HCT116 (cell line): ENCODE results near the gene NEU4. TPM values are rescaled to one million over a fixed set of nuclear protein-coding genes. Genes with fewer than 3 reads are reported as not detected.

ENCODE experiments used
- ATAC-seq: fragments of 200-7000 bp; cut with Tn5 transposase; 2 replicates; pipeline ENCODE4 v1.9.1; 2020; ENCODE audit warnings: mild to moderate bottlenecking, moderate library complexity
- BruUV-seq: library from RNA; stranded (reverse); fragments of 400-500 nt; replicated peaks from 2 replicates; lab custom pipeline; 2021; lab: Mats Ljungman, UMichigan
- CTCF ChIA-PET: fragments of 300-600 bp; sonication (Branson Sonifier 250); formaldehyde crosslinking; loops from one replicate; lab custom pipeline; 2021; ENCODE audit warnings: antibody characterized with exemption; lab: Charles Lee
- POLR2A ChIA-PET: fragments of 300-600, 350-600 bp; sonication (Branson Sonifier 250); formaldehyde crosslinking; loops from one replicate; lab custom pipeline; 2021; ENCODE audit warnings: antibody characterized with exemption; lab: Charles Lee
- RAD21 ChIA-PET, 2 experiments: fragments of 300-600 bp; sonication (Branson Sonifier 250); formaldehyde crosslinking; loops; one replicate each; lab custom pipeline; 2023; ENCODE audit warnings: low total read pairs in 2 of 2; ENCODE audit not compliant: uncharacterized antibody in 2 of 2, unreplicated experiment in 2 of 2, low non-redundant PET in 1 of 2; lab: Charles Lee
- DNase-seq: peaks from one replicate; pipeline ENCODE4 v3.0.0-alpha.2; 2010; ENCODE audit warnings: low read depth, low spot score
- H2AFZ ChIP-seq: fragments of 200-600 bp; shearing (Covaris generic), sonication (generic); 2 replicates; pipeline ENCODE4 v1.6.1; 2017; ENCODE audit warnings: low read depth, mixed run types, mixed read lengths, antibody characterized with exemption, low read length; ENCODE audit not compliant: poor library complexity, severe bottlenecking
- H3K27ac ChIP-seq: 2 replicates; pipeline ENCODE4 v1.5.1; 2012; ENCODE audit warnings: low read depth, low read length
- H3K27me3 ChIP-seq: fragments of 200-600 bp; sonication (generic); 2 replicates; pipeline ENCODE4 v1.6.1; 2016; ENCODE audit warnings: mixed run types, low read length, mixed read lengths; ENCODE audit not compliant: insufficient read depth
- H3K36me3 ChIP-seq, 2 experiments: fragments of 200-500 bp in 1 of 2; fragments of 200-600 bp in 1 of 2; sonication (Bioruptor generic) in 1 of 2; sonication (generic) in 1 of 2; 2 replicates each; pipeline versions ENCODE4 v1.5.1 to v1.6.1; 2014 to 2016; ENCODE audit warnings: low read length in 2 of 2, inconsistent platforms in 1 of 2, mixed read lengths in 1 of 2, mixed run types in 1 of 2; ENCODE audit not compliant: insufficient read depth in 2 of 2, control insufficient read depth in 1 of 2
- H3K4me1 ChIP-seq, 2 experiments: fragments of 200-600 bp in 1 of 2; sonication (generic) in 1 of 2; 2 replicates each; pipeline versions ENCODE4 v1.5.1 to v1.6.1; 2012 to 2017; ENCODE audit warnings: low read length in 2 of 2, inconsistent platforms in 1 of 2, mild to moderate bottlenecking in 1 of 2, mixed read lengths in 1 of 2, mixed run types in 1 of 2, moderate library complexity in 1 of 2; ENCODE audit not compliant: insufficient read depth in 2 of 2, control insufficient read depth in 1 of 2
- H3K4me2 ChIP-seq: fragments of 200-600 bp; sonication (generic); 2 replicates; pipeline ENCODE4 v1.6.1; 2017; ENCODE audit warnings: mixed run types, low read length, mixed read lengths
- H3K4me3 ChIP-seq, 2 experiments: fragments of 200-600 bp in 1 of 2; sonication (generic) in 1 of 2; replicated peaks in 1 of 2; 2 replicates each; pipeline ENCODE4 v1.5.1; 2011 to 2016; ENCODE audit warnings: low read length in 2 of 2, control low read depth in 1 of 2, low read depth in 1 of 2, mild to moderate bottlenecking in 1 of 2, mixed read lengths in 1 of 2, mixed run types in 1 of 2
- H3K79me2 ChIP-seq: fragments of 200-600 bp; sonication (generic); 2 replicates; pipeline ENCODE4 v1.6.1; 2017; ENCODE audit warnings: mild to moderate bottlenecking, mixed run types, low read length, moderate library complexity, mixed read lengths; ENCODE audit not compliant: insufficient read depth
- H3K9ac ChIP-seq: fragments of 200-600 bp; sonication (generic); 2 replicates; pipeline ENCODE4 v1.6.1; 2016; ENCODE audit warnings: low read length, mixed read lengths
- H3K9me2 ChIP-seq: fragments of 200-600 bp; sonication (generic), shearing (Covaris generic); 2 replicates; pipeline ENCODE4 v1.6.1; 2017; ENCODE audit warnings: mixed run types, mild to moderate bottlenecking, moderate library complexity; ENCODE audit not compliant: insufficient read depth
- H3K9me3 ChIP-seq, 2 experiments: fragments of 200-500 bp in 1 of 2; fragments of 200-600 bp in 1 of 2; sonication (Bioruptor generic) in 1 of 2; sonication (generic) in 1 of 2; 2 replicates each; pipeline ENCODE4 v1.6.1; 2014 to 2017; ENCODE audit warnings: low read length in 2 of 2, mixed read lengths in 2 of 2, inconsistent platforms in 1 of 2, low read depth in 1 of 2, mild to moderate bottlenecking in 1 of 2, mixed run types in 1 of 2, moderate library complexity in 1 of 2; ENCODE audit not compliant: control insufficient read depth in 1 of 2, insufficient read depth in 1 of 2
- H4K20me1 ChIP-seq: fragments of 200-600 bp; sonication (generic), shearing (Covaris generic); 2 replicates; pipeline ENCODE4 v1.6.1; 2017; ENCODE audit warnings: mixed run types, mild to moderate bottlenecking, moderate library complexity; ENCODE audit not compliant: insufficient read depth
- CBX3 ChIP-seq: IDR thresholded peaks from 2 replicates; pipeline ENCODE4 v1.6.1; 2012; ENCODE audit warnings: low read depth
- CTCF ChIP-seq, 3 experiments: fragments of 200-600 bp in 1 of 3; sonication (generic) in 1 of 3; IDR thresholded peaks in 2 of 3; conservative IDR thresholded peaks in 1 of 3; 2 replicates each; pipeline ENCODE4 v1.5.1; 2012 to 2017; ENCODE audit warnings: low read depth in 2 of 3, low read length in 2 of 3, antibody characterized with exemption in 1 of 3, borderline replicate concordance in 1 of 3, control low read depth in 1 of 3, mild to moderate bottlenecking in 1 of 3, mixed read lengths in 1 of 3, mixed run types in 1 of 3, moderate library complexity in 1 of 3; ENCODE audit not compliant: insufficient read depth in 1 of 3
- ELF1 ChIP-seq: IDR thresholded peaks from 2 replicates; pipeline ENCODE4 v1.6.1; 2012; ENCODE audit warnings: low read depth, borderline replicate concordance
- FOSL1 ChIP-seq: IDR thresholded peaks from 2 replicates; pipeline ENCODE4 v1.6.1; 2012; ENCODE audit warnings: low read depth
- JUND ChIP-seq: IDR thresholded peaks from 2 replicates; pipeline ENCODE4 v1.6.1; 2012
- RAD21 ChIP-seq: IDR thresholded peaks from 2 replicates; pipeline ENCODE4 v1.6.1; 2012; ENCODE audit warnings: low read depth, mild to moderate bottlenecking
- REST ChIP-seq: IDR thresholded peaks from 2 replicates; pipeline ENCODE4 v1.6.1; 2012; ENCODE audit warnings: low read depth
- SIN3A ChIP-seq: IDR thresholded peaks from 2 replicates; pipeline ENCODE4 v1.6.1; 2012; ENCODE audit warnings: low read depth
- SRF ChIP-seq: IDR thresholded peaks from 2 replicates; pipeline ENCODE4 v1.6.1; 2012; ENCODE audit warnings: low read depth
- YY1 ChIP-seq: IDR thresholded peaks from 2 replicates; pipeline ENCODE4 v1.6.1; 2011; ENCODE audit warnings: low read length, low read depth, moderate library complexity, mild to moderate bottlenecking; ENCODE audit not compliant: insufficient replicate concordance; ENCODE audit errors: extremely low read depth
- intact Hi-C: fragments of 100-400 bp; cut with micrococcal nuclease; formaldehyde crosslinking; loops from 2 replicates; pipeline ENCODE4 v1.10.0; 2022
- total RNA-seq: library from RNA; stranded (reverse); gene quantifications from one replicate; pipeline ENCODE4 v1.2.1, GENCODE V29; 2021; ENCODE audit not compliant: unreplicated experiment

The NEU4 gene
- total RNA-seq, 1 experiment from 2014 or later = 0.34 TPM

- ChIA-PET RAD21 (no interaction called here), POLR2A (no interaction called here)
- no peaks in the 10 kb centered on the region for H3K27me3 ChIP-seq
- ATAC-seq (no peak), DNase-seq (no peak)
- no TSS peak for BruUV-seq
- H3K4me3 ChIP-seq = no peak overlapping the region
- intact Hi-C loops = no loop called here
- no peaks in the 10 kb centered on the region; the same call in 1 of the 2 replicates for H3K9me2 ChIP-seq
- TF ChIP-seq RAD21 (no peak), FOSL1 (no peak), ELF1 (no peak), SRF (no peak), YY1 (no peak), REST (no peak), SIN3A (no peak), JUND (no peak), CTCF (IDR thresholded peaks at IDR 0.05 in 2 of 3, conservative IDR thresholded peaks at IDR 0.05 in 1 of 3; ENCODE audit: borderline replicate concordance in 1 of 3, insufficient read depth in 1 of 3, low read depth in 2 of 3, low read length in 2 of 3) (no peak), CBX3 (no peak)
- TF ChIP-seq, all 23 proteins: peak for 0
- CTCF ChIA-PET = no interaction called here
- H4K20me1 ChIP-seq = no peaks in the 10 kb centered on the region
- no peaks in the 10 kb centered on the region for H3K79me2 ChIP-seq
- H3K27ac ChIP-seq = no peak overlapping the region; the same call in 1 of the 2 replicates
- H3K9ac ChIP-seq = no peak overlapping the region
- no peak overlapping the region for H3K4me2 ChIP-seq
- peaks cover 16 to 31% of the 10 kb centered on the region in 2 experiments for H3K4me1 ChIP-seq
- H2AFZ ChIP-seq = no peak overlapping the region
- H3K36me3 ChIP-seq = no peaks in the 10 kb centered on the region
- H3K9me3 ChIP-seq = no peaks in the 10 kb centered on the region
These were observed 31.0 kb upstream of the NEU4 start for GRCh38 chr2:241777686-241778627.
